ENCODE results near the gene SLX4. TPM values are rescaled to one million over a fixed set of nuclear protein-coding genes. Genes with fewer than 3 reads are reported as not detected.
"Not testable (repeated sequence)": the region's sequence is repeated elsewhere in the genome, so short reads cannot be mapped to it uniquely, and the experiment has no call there.

Gene SLX4, protein sequence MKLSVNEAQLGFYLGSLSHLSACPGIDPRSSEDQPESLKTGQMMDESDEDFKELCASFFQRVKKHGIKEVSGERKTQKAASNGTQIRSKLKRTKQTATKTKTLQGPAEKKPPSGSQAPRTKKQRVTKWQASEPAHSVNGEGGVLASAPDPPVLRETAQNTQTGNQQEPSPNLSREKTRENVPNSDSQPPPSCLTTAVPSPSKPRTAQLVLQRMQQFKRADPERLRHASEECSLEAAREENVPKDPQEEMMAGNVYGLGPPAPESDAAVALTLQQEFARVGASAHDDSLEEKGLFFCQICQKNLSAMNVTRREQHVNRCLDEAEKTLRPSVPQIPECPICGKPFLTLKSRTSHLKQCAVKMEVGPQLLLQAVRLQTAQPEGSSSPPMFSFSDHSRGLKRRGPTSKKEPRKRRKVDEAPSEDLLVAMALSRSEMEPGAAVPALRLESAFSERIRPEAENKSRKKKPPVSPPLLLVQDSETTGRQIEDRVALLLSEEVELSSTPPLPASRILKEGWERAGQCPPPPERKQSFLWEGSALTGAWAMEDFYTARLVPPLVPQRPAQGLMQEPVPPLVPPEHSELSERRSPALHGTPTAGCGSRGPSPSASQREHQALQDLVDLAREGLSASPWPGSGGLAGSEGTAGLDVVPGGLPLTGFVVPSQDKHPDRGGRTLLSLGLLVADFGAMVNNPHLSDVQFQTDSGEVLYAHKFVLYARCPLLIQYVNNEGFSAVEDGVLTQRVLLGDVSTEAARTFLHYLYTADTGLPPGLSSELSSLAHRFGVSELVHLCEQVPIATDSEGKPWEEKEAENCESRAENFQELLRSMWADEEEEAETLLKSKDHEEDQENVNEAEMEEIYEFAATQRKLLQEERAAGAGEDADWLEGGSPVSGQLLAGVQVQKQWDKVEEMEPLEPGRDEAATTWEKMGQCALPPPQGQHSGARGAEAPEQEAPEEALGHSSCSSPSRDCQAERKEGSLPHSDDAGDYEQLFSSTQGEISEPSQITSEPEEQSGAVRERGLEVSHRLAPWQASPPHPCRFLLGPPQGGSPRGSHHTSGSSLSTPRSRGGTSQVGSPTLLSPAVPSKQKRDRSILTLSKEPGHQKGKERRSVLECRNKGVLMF (N-terminal part only)
- polyA plus RNA-seq (2012; ENCODE audit: low read depth, missing spikeins): 4.1 TPM

DNA sequence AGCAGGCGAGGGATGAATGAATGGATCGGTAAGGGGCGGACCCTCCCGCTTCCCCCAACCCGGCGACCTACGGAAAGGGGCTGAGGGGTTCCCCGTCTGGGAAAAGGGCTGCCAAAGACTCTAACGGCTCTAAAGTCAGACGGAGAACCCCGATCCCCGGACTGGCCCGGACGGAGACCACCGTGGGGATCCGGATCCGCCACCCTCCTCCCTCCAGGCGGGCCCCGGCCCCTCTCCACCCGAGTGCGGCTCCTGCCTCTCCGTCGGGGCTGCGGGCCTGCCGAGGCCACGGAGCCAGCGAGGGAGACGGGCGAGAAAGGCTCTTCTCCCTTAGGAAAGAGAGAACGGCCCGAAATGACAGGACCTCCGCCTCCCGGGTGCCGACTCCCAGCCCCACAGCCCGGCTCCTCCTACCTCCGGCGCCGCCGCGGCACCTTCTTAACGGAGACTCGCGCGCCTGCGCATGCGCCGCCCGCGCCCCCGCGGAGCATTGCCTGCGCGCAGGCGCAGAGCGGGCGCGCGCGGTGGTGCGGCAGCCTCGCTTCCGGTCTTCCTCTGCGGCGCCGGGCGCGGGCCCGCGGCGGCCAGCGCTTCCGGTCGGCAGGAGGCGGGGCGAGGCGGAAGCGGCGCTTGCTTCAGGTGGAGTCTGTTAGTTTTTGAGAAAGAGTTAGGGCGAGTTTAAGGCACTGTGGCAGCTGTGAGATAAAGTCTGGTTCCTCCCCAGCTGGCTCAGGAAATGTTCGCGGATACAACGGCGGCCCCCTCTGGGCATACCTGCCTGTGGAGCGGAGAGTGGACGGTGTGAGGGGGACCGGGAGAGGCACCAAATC is at the start of gene SLX4:
SLX4 (minus strand) TSS at position 461 of the 830 bp plus-strand sequence. CDS start 2,642 bp downstream, outside the sequence.
- TF ChIP-seq POU2F2 (IDR thresholded peaks at IDR 0.05; ENCODE audit: low read depth, low read length): peak; percentile 9; the same call in 1 of the 2 replicates
- TF ChIP-seq SPI1 (IDR thresholded peaks at IDR 0.05; ENCODE audit: low read depth, low read length): 0 out of 2 replicates have a peak, but pooled peaks have one; percentile 15
- peak; percentile 77 for TF ChIP-seq POLR2AphosphoS5 (IDR thresholded peaks at IDR 0.05; ENCODE audit: low read depth, low read length)
- peak; percentile 79 for TF ChIP-seq POLR2A (IDR thresholded peaks at IDR 0.05; ENCODE audit: low read depth, low read length)
- 0 out of 2 replicates have a peak, but pooled peaks have one; percentile 17 for TF ChIP-seq TAF1 (IDR thresholded peaks at IDR 0.05; ENCODE audit: low read depth, low read length)
- no peak for TF ChIP-seq PAX5 (IDR thresholded peaks at IDR 0.05; ENCODE audit: insufficient read depth, low read length, severe bottlenecking)
- FAIRE-seq: peak; percentile 96

GRCh38 chr16:3659251-3659650 is 47.8 kb upstream of the SLX4 start:
- DNase-seq (ENCODE audit: insufficient read length, low spot score): no peak
- TF ChIP-seq PAX5 (IDR thresholded peaks at IDR 0.05; ENCODE audit: insufficient read depth, low read length, severe bottlenecking): no peak
- no peak for TF ChIP-seq POLR2A (IDR thresholded peaks at IDR 0.05; ENCODE audit: low read depth, low read length)
- TF ChIP-seq POLR2AphosphoS5 (IDR thresholded peaks at IDR 0.05; ENCODE audit: low read depth, low read length): no peak
- TF ChIP-seq POU2F2 (IDR thresholded peaks at IDR 0.05; ENCODE audit: low read depth, low read length): no peak
- TF ChIP-seq TAF1 (IDR thresholded peaks at IDR 0.05; ENCODE audit: low read depth, low read length): no peak
- no peak for TF ChIP-seq SPI1 (IDR thresholded peaks at IDR 0.05; ENCODE audit: low read depth, low read length)
- no peak for FAIRE-seq

More for the DNA sequence above, at the start of gene SLX4:
- peak; percentile 98 for DNase-seq (ENCODE audit: insufficient read length, low spot score)

- DNase-seq (ENCODE audit: insufficient read length, low spot score) (no peak), FAIRE-seq (no peak)
- no peak for TF ChIP-seq PAX5 (IDR thresholded peaks at IDR 0.05; ENCODE audit: insufficient read depth, low read length, severe bottlenecking)
- TF ChIP-seq POLR2A (IDR thresholded peaks at IDR 0.05; ENCODE audit: low read depth, low read length): no peak
- TF ChIP-seq POLR2AphosphoS5 (IDR thresholded peaks at IDR 0.05; ENCODE audit: low read depth, low read length): no peak
- TF ChIP-seq TAF1 (IDR thresholded peaks at IDR 0.05; ENCODE audit: low read depth, low read length): no peak
- no peak for TF ChIP-seq SPI1 (IDR thresholded peaks at IDR 0.05; ENCODE audit: low read depth, low read length)
- no peak for TF ChIP-seq POU2F2 (IDR thresholded peaks at IDR 0.05; ENCODE audit: low read depth, low read length)
Measured at GRCh38 chr16:3656491-3657468, 45.4 kb upstream of the SLX4 start.

DNA sequence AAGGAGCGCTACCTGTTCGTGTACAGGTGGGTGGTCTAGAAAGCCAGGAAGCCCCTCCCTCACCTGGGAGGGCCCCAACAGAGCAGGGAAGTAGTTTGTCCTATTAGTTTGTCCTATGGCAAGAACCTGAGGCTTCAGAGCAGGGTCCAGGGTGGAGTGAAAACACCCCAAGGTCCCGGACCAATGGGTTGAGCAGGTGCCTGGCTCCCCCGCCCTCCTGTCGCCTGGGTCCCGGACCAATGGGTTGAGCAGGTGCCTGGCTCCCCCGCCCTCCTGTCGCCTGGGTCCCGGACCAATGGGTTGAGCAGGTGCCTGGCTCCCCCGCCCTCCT is 44.7 kb upstream of the SLX4 start:
- FAIRE-seq; DNase-seq (ENCODE audit: insufficient read length, low spot score): not testable (repeated sequence)

DNA sequence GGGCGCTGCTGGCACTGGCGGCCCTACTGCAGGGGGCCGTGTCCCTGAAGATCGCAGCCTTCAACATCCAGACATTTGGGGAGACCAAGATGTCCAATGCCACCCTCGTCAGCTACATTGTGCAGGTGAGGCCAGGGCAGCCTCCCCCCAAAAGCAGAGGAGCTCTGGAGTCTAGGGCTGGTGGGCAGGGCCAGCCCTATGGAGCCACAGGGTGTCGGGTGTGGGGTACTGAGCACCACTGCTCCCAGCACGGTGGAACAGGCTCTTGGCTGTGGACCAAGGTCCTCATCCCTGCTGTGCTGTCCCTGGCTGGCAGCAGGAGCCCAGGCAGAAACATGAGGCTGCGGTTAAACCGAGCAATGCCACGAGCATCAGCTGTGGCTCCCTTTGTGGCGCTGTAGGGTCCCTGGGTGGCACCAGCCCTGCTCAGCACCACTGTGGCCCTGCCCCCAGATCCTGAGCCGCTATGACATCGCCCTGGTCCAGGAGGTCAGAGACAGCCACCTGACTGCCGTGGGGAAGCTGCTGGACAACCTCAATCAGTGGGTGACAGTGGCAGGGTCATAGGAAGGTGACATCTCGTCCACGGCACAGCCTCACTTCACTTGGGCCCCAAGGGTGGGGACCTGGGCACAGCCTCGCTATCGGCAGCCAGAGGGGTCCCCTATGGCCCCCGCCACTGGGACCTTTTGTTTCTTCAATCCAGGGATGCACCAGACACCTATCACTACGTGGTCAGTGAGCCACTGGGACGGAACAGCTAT is 44.2 kb upstream of the SLX4 start:
- FAIRE-seq (no peak), DNase-seq (ENCODE audit: insufficient read length, low spot score) (no peak)
- TF ChIP-seq PAX5 (IDR thresholded peaks at IDR 0.05; ENCODE audit: insufficient read depth, low read length, severe bottlenecking): no peak
- TF ChIP-seq TAF1 (IDR thresholded peaks at IDR 0.05; ENCODE audit: low read depth, low read length): no peak
- no peak for TF ChIP-seq SPI1 (IDR thresholded peaks at IDR 0.05; ENCODE audit: low read depth, low read length)
- no peak for TF ChIP-seq POLR2AphosphoS5 (IDR thresholded peaks at IDR 0.05; ENCODE audit: low read depth, low read length)

DNA sequence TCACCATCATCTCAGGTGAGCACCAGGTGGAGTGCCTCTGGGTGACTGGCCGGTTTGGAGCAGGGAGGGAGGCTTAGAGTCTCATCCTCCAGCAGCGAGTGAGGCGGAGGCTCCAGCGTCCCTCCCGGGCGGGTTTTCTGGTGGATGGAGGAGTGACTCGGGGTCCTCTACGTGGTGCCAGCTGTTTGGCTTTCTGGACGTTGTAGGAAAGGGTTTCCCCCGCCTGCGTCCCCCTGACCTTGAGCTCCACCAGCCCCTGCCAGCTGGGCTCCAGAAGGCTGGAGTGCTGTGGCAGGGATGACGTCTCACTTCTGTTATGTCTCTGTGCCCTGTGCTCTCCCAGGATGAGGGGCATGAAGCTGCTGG is 43.6 kb upstream of the SLX4 start:
- no peak for DNase-seq (ENCODE audit: insufficient read length, low spot score)
- no peak for FAIRE-seq
- TF ChIP-seq POU2F2 (IDR thresholded peaks at IDR 0.05; ENCODE audit: low read depth, low read length): no peak
- TF ChIP-seq POLR2A (IDR thresholded peaks at IDR 0.05; ENCODE audit: low read depth, low read length): no peak
- no peak for TF ChIP-seq POLR2AphosphoS5 (IDR thresholded peaks at IDR 0.05; ENCODE audit: low read depth, low read length)
- TF ChIP-seq TAF1 (IDR thresholded peaks at IDR 0.05; ENCODE audit: low read depth, low read length): no peak
- TF ChIP-seq PAX5 (IDR thresholded peaks at IDR 0.05; ENCODE audit: insufficient read depth, low read length, severe bottlenecking): no peak
- TF ChIP-seq SPI1 (IDR thresholded peaks at IDR 0.05; ENCODE audit: low read depth, low read length): no peak

DNA sequence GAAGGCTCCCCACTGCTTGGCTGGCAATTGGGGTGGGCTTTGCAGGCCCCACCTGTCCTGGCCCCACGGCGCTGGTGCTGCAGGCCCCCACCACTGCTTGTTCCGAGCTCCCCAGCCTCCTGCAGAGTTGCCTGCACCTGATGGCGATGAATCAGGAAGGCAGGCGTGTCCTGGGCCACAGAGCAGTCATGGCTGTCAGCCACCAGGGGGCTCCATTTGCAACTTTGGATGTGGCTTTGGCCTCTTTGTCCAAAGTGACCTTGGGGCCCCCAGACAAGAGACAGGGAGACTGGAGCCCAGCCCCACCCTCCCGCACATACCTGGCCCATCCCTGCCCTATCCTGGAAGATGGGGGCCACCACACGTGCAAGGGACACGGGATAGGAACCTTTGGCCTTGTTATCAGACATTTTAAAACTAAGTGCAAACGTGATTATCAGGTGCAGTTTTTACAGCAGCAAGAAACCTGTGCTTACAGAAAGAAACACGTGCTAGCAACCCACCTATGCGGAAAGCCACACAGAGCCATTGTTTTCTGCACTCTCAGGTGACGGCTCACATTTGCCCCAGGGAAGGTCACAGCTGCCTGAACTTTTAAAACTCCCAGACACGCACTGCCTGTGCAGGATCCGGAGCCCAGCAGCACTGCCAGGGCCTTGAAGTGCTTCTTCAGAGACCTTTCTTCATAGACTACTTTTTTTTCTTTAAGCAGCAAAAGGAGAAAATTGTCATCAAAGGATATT is 43.0 kb upstream of the SLX4 start, which contains the start of gene DNASE1:
DNASE1 (plus strand) TSS at position 443 of the 743 bp plus-strand sequence. CDS start 683 bp downstream, outside the sequence.
- DNase-seq (ENCODE audit: insufficient read length, low spot score): peak; percentile 79
- TF ChIP-seq POLR2A (IDR thresholded peaks at IDR 0.05; ENCODE audit: low read depth, low read length) (no peak), POU2F2 (IDR thresholded peaks at IDR 0.05; ENCODE audit: low read depth, low read length) (no peak), POLR2AphosphoS5 (IDR thresholded peaks at IDR 0.05; ENCODE audit: low read depth, low read length) (no peak), TAF1 (IDR thresholded peaks at IDR 0.05; ENCODE audit: low read depth, low read length) (no peak), PAX5 (IDR thresholded peaks at IDR 0.05; ENCODE audit: insufficient read depth, low read length, severe bottlenecking) (no peak), SPI1 (IDR thresholded peaks at IDR 0.05; ENCODE audit: low read depth, low read length) (no peak)
- peak; percentile 90 for FAIRE-seq
